Pancreas (tissue), 10 donors: ENCODE measurements around the gene AHR. TPM values are rescaled to one million over a fixed set of nuclear protein-coding genes. Genes with fewer than 3 reads are reported as not detected.

ENCODE experiments used
- ATAC-seq, 4 donors: fragments of 200-7000 bp; cut with Tn5 transposase; one replicate each; pipeline versions ENCODE4 v1.8.0 to v1.9.1; 2020; ENCODE audit warnings: mild to moderate bottlenecking in 4 of 4, moderate library complexity in 4 of 4
- DNase-seq, 6 donors: peaks; one replicate each; pipeline ENCODE4 v3.0.0-alpha.2; 2020
- FAIRE-seq: peaks from 2 replicates; lab custom pipeline; 2012; peaks lifted over from hg19 to GRCh38; lab: Jason Lieb, UNC
- H3K27ac ChIP-seq, 4 donors: fragments of 200-600 bp; sonication (generic); 1 replicate in 3 of 4; 2 replicates in 1 of 4; pipeline versions ENCODE4 v1.5.0 to v1.8.0; 2020
- H3K27me3 ChIP-seq, 4 donors: fragments of 200-600 bp; one replicate each; pipeline ENCODE4 v1.8.0; 2021
- H3K36me3 ChIP-seq, 3 donors: fragments of 200-600 bp; sonication (generic) in 1 of 3; one replicate each; pipeline versions ENCODE4 v1.5.0 to v1.8.0; 2020 to 2021
- H3K4me1 ChIP-seq, 3 donors: fragments of 200-600 bp; one replicate each; pipeline ENCODE4 v1.8.0; 2021
- H3K4me3 ChIP-seq, 4 donors: fragments of 200-600 bp; sonication (generic) in 2 of 4; one replicate each; pipeline versions ENCODE4 v1.5.0 to v1.8.0; 2020 to 2021
- H3K9me3 ChIP-seq, 4 donors: fragments of 200-600 bp; one replicate each; pipeline ENCODE4 v1.8.0; 2021
- WGBS, 2 donors: extraction: QIAGEN DNeasy Blood & Tissue Kit; methylation state at CpG; one replicate each; pipeline ENCODE4 v1.1.7; 2013; 5-methylcytosine and 5-hydroxymethylcytosine counted together
- intact Hi-C, 3 donors: fragments of 100-400 bp; cut with DNase I; formaldehyde crosslinking; loops; one replicate each; pipeline versions ENCODE4 v1.11.1 to v1.14.2; 2022
- polyA plus RNA-seq, 2 donors: library from polyadenylated mRNA; stranded (reverse); fragments of 200-250 nt; gene quantifications; one replicate each; pipeline ENCODE4 v1.2.3, GENCODE V29; 2013
- total RNA-seq, 6 donors: library from RNA; stranded (reverse); fragmentation: NEBNext Ultra II Directional in 4 of 6; extraction: Animal tissue kit (Norgen Biotek cat#: 25700) in 4 of 6; gene quantifications; one replicate each; pipeline versions ENCODE4 v1.2.1 to v1.2.4, GENCODE V29; 2021 to 2023
- TF ChIP-seq, protein P1 (sequence below), 4 donors: fragments of 200-600 bp; sonication (generic) in 3 of 4; IDR thresholded peaks; one replicate each; pipeline versions ENCODE4 v1.5.0 to v1.8.0; 2021; ENCODE audit warnings: antibody characterized with exemption in 4 of 4
- donor health status: healthy with polysubstance abuse.
- donor health status: DM: no; HTN: no; CAD: no; lungs with moderate emphysema.
- donor health status: DM: no; HTN: no; CAD: no.
- donor health status: control.
- donor health status: control.
- donor health status: Bipolar disorder and iron deficiency.
- donor health status: DM: yes; HTN: yes; CAD: no.
- donor health status: DM: no; HTN: no; CAD: no.
- donor health status: DM: no; HTN: no; CAD: no.
- donor health status: DM: yes; HTN: yes; CAD: no.

The AHR gene
- total and polyA plus RNA-seq, 8 donors, result 3.2 to 31.8 (median 8.4) TPM

DNA sequence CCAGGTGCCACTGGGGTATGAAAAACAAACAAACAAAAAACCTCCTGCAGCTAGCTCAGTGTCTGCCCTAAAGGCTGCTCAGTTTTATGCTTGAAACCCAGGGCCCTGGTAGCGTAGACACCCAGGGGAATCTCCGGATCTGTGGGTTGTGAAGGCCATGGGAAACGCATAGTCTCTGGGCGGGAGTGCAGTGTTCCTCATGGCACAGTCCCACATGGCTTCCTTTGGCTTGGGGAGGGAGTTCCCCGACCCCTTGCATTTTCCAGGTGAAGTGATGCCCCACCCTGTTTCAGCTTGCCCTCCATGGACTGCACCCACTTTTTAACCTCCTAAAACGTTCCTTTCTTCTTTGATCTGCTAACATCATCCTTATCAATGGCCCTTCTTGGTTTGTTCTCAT is 56.0 kb downstream of the AHR start:
- DNase-seq, result no peak
- H3K9me3 ChIP-seq, result no peaks in the 10 kb centered on the region
- H3K27me3 ChIP-seq, result no peaks in the 10 kb centered on the region
- TF ChIP-seq, protein P1, sequence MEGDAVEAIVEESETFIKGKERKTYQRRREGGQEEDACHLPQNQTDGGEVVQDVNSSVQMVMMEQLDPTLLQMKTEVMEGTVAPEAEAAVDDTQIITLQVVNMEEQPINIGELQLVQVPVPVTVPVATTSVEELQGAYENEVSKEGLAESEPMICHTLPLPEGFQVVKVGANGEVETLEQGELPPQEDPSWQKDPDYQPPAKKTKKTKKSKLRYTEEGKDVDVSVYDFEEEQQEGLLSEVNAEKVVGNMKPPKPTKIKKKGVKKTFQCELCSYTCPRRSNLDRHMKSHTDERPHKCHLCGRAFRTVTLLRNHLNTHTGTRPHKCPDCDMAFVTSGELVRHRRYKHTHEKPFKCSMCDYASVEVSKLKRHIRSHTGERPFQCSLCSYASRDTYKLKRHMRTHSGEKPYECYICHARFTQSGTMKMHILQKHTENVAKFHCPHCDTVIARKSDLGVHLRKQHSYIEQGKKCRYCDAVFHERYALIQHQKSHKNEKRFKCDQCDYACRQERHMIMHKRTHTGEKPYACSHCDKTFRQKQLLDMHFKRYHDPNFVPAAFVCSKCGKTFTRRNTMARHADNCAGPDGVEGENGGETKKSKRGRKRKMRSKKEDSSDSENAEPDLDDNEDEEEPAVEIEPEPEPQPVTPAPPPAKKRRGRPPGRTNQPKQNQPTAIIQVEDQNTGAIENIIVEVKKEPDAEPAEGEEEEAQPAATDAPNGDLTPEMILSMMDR (IDR thresholded peaks at IDR 0.05), result no peak
- no peaks in the 10 kb centered on the region for H3K4me1 ChIP-seq
- no peak overlapping the region for H3K4me3 ChIP-seq
- no peak for ATAC-seq
- intact Hi-C loops, result no loop called here
- no peak for FAIRE-seq
- 84 to 89% methylated on average over 6 of the region's 6 CpGs for WGBS, 2 donors
- H3K36me3 ChIP-seq, result no peaks in the 10 kb centered on the region
- no peak overlapping the region for H3K27ac ChIP-seq

DNA sequence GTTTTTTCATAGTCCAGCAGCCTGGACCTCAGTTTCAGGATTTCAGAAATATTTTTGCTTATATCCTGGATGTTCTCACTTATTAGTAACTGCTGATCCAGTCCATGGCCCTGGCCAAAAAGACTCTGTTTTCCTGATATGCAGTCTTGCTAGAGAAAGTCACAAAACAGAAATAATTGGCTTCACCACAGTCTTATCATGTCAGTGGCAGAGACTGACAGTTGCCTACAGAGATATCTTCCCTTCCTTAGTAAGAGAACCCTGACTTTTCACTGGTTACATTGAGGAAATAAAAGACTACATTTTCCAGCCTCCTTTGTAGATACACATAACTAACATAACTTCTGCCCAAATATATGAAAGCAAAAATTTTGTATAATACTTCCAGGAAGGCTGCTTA is 56.6 kb downstream of the AHR start:
- no peak overlapping the region for H3K27ac ChIP-seq
- no peak overlapping the region for H3K4me3 ChIP-seq
- intact Hi-C loops, result no loop called here
- no peaks in the 10 kb centered on the region for H3K27me3 ChIP-seq
- FAIRE-seq (no peak), ATAC-seq (no peak), DNase-seq (no peak)
- TF ChIP-seq, protein P1 (IDR thresholded peaks at IDR 0.05), result no peak
- H3K9me3 ChIP-seq, result no peaks in the 10 kb centered on the region
- no peaks in the 10 kb centered on the region for H3K36me3 ChIP-seq
- H3K4me1 ChIP-seq, result no peaks in the 10 kb centered on the region

DNA sequence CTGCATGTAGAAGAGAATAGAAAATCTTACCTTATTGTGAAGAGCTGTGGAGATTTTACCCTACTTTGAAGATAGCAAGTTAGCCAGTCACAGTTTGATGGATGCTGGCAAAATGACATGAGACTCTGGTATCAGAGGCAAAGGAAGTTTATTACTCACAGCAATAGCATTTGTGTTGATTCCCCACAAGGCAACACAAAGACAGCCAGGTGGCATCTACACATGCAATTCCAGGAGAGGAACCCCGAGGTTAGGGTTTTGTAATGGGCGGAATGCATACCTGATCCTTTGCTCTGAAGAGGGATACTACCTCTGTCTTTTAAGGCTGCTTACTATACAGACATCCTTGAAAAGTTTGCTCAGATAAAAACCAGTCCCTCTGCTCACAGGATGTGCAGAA is 59.5 kb downstream of the AHR start:
- Histone ChIP-seq H3K27ac (no peak overlapping the region), H3K36me3 (no peaks in the 10 kb centered on the region), H3K4me3 (no peak overlapping the region), H3K27me3 (no peaks in the 10 kb centered on the region), H3K4me1 (no peaks in the 10 kb centered on the region), H3K9me3 (no peaks in the 10 kb centered on the region)
- TF ChIP-seq, protein P1 (IDR thresholded peaks at IDR 0.05), result no peak
- WGBS, 2 donors, result 90 to 98% methylated on average over 2 of the region's 2 CpGs
- ATAC-seq (no peak), DNase-seq (no peak), FAIRE-seq (no peak)
- intact Hi-C loops, result no loop called here

DNA sequence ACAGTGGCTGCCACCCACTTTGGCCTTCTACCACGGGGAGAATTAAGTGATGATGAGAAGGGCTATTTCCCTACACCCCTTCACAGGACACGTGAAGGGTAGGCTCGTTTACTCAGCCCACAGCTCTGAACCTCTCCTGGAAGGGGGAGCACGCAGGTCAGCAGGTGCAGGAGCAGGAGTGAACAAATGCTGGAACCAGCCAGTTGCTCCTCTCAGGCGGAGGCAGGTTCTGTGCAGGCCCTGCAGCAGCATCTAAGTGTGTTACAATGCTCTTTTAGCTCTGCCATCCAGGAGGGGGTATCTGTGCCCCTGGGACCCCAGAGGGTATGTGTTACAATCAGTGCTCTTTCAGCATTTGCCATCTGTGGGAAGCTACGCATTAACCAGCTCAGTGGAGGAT is 61.2 kb downstream of the AHR start:
- DNase-seq, result no peak
- H3K27me3 ChIP-seq, result no peaks in the 10 kb centered on the region

DNA sequence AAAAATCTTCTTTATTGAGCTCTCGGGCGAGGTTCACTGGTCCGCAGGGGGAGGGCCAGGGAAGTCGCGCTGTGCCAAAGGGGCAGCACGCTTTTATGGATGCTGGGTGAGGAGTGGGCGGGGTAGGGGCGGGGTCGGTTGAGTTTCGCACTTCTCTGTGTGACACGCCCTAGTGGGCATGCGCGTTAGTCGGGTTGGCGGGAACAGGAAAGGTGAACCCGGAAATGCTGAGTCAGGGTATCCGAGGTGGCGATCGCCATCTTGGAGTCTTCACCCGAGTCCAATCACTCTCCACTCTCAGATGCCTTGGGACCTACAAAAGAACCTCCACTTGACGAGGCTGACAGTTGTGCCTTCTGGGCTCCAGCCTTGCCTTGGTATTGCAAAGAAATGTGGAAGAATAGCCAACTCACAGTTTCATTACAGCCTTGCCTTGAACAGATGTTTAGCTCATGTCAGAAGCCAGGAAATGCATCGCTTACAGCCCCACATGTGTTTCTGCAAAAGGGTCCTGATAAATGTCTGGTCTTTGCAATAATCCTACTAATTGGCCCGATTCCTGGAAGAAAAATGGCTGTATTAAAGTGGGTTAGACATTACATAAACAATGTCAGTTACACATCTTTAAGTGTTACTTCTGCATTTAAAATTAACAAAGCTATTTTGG is 64.1 kb downstream of the AHR start:
- TF ChIP-seq, protein P1 (IDR thresholded peaks at IDR 0.05), result no peak
- no peak for ATAC-seq
- intact Hi-C loops, result no loop called here
- H3K4me1 ChIP-seq, result no peaks in the 10 kb centered on the region
- H3K36me3 ChIP-seq, result no peaks in the 10 kb centered on the region
- no peak for DNase-seq
- FAIRE-seq, result no peak
- no peak overlapping the region for H3K27ac ChIP-seq
- no peaks in the 10 kb centered on the region for H3K27me3 ChIP-seq
- 92 to 93% methylated on average over 23 of the region's 23 CpGs for WGBS, 2 donors
- H3K9me3 ChIP-seq, result no peaks in the 10 kb centered on the region
- no peak overlapping the region for H3K4me3 ChIP-seq

More for the DNA sequence above, 61.2 kb downstream of the AHR start:
- no peak overlapping the region for H3K4me3 ChIP-seq
- 74 to 84% methylated on average over 6 of the region's 6 CpGs for WGBS, 2 donors
- intact Hi-C loops, result no loop called here
- TF ChIP-seq, protein P1 (IDR thresholded peaks at IDR 0.05), result no peak
- no peaks in the 10 kb centered on the region for H3K9me3 ChIP-seq
- no peak for ATAC-seq
- no peak for FAIRE-seq
- H3K4me1 ChIP-seq, result no peaks in the 10 kb centered on the region
- H3K27ac ChIP-seq, result no peak overlapping the region
- no peaks in the 10 kb centered on the region for H3K36me3 ChIP-seq
